HG02840 (cell line): ENCODE data around the gene GNG13.
A peak's percentile ranks its signal among the peaks of the same experiment; 100 is the strongest.

ENCODE experiments used
- ATAC-seq: cut with Tn5 transposase; IDR thresholded peaks from one replicate; pipeline ENCODE4 v1.9.1; 2021; ENCODE audit warnings: mild to moderate bottlenecking, moderate library complexity, moderate number of reproducible peaks; ENCODE audit not compliant: unreplicated experiment, low FRiP score

GNG13 gene

DNA sequence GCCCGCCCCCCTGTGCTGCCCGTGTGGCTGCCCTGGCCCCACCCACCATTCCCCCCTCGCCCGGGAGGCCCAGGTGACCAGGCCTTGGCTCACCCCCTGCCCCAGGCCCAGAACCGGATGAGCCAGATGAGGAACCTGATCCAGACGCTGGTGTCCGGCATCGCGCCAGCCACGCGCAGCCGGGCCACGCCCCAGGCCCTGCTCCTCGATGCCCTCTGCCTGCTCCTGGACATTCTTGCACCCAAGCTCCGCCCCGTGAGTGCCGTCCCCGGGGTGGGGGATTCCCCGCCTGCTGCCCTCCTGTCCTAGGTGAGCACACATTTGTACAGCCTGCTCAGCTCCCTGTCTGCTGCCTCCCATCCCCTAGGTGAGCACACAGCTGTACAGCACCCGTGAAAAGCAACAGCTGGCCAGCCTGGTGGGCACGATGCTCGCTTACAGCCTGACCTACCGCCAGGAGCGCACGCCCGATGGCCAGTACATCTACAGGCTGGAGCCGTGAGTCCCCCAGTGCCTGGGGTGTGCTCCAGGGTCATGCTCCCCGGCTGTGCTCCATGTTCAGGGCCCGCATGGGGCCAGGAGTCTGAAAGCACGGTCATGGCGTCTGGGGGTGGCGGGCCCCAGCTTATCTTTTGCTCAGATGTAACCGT lies 4.8 kb downstream of the GNG13 start:
- ATAC-seq = no peak

DNA sequence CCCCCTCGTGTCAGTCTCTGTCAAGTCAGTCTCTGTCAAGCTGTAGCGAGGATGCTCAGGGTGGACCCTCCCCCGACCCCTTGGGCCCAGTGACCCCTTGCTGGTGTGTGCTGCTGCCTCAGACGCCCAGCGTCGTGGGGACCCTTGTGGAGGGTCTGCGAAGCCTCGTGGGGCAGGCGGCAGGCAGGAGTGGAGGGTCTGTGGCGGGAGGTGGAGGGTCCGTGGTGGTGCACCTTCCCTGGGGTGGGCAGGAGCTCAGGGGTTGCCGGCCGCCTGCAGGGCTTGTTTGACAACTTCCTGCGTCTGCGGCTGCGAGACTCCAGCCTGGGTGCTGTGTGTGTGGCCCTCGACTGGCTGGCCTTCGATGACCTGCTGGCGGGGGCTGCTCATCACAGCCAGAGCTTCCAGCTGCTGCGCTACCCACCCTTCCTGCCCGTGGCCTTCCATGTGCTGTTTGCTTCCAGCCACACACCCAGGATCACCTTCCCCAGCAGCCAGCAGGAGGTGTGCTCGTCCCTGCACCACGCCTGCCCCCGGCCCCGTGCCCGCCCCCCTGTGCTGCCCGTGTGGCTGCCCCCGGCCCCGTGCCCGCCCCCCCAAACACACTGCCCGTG lies 5.6 kb downstream of the GNG13 start:
- ATAC-seq = no peak

DNA sequence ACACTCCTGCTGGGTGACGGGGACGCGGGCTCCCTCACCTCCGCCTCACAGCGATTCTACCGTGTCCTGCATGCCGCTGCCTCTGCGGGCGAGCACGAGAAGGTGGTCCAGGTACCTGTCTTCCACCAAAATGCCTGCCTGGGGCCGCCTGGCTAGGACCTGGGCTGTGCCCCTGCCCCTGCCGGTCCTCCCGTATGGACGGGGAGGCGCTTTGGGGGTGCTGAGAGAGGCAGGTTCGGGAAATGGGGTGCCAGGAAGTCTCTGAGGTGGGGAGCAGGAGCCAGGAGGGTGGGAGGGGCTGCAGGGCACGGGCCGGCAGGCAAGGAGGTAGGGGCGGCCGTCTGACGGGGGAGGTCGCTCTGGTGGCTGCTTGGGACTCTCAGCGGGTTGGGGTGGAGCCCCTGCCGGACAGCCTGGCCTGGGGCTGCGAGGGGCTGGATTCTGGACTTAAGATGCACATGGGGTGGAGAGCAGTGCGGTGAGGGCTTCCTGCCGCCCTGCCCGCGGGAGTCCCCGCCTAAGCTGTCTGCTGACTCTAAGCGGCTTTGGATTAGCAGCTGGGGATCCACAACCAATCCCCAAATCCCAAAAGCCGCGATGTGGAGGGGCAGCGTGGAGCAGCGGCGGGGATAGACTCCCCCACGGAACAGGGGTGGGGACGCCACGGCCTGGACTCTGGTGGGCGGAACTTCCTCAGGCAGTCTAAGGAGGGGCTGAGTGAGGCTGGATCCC lies 6.3 kb downstream of the GNG13 start:
- ATAC-seq = no peak

DNA sequence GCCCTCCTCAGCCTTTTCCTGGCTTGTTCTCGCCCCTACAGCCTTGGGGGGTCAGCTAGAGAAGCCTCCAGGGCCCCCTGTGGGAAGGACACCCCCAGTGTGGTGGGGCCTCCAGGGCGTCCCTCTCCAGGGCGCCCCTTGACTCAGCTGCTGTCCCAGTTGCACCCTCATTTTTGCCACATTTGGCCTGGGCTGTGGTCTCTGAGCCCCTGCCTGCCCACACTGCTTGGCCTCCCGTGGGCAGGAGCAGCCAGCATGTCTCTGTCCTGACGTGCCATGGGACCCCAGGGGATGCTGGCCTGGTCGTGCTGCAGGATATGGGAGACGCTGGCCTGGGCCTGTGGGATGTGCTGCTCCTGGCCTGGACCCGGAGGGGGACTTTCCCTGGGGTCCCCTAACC lies 7.1 kb downstream of the GNG13 start:
- ATAC-seq = no peak

DNA sequence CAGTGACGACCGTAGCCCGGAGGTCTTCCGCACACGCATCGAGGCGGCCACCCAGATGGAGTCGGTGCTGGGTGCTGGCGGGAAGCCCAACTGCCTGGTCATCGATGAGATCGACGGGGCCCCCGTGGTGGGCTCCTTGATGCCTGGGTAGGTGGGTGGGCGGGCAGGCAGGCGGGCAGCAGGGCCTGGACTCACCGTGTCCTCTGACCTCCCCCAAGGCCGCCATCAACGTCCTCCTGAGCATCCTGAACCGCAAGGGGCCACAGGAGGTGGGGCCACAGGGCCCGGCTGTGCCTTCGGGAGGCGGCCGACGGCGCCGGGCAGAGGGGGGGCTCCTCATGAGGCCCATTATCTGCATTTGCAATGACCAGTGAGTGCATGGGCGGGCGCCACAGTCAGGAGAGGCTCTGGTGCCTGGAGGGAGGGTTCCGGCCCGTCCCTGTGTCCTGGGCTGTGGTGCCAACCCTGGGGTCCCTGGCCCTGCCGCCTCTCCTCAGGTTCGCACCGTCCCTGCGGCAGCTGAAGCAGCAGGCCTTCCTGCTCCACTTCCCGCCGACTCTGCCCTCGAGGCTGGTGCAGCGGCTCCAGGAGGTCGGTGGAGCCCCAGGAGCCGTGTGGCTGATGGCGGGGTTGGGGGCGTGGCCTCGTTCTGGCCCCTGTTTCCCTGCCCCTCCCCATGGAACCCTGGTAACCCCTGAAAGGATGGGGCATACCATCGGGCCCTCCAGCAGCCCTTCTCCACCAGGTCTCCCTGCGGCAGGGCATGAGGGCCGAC lies 8.1 kb downstream of the GNG13 start:
- ATAC-seq = no peak

DNA sequence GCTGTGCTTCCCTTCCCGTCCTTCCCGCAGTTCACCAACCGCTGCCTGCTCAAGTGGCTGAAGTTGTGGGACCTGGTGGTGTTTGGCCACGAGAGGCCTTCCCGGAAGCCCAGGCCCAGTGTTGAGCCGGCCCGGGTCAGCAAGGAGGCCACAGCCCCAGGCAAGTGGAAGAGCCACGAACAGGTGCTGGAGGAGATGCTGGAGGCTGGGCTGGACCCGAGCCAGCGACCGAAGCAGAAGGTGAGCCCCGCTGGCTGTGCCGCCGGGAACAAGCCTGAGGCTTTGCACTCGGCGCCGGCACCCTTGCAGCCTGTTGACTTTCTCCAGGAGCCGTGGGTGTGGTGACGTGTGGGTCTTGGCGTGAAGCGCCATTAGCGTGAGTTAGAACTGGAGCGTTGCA lies 9.4 kb downstream of the GNG13 start:
- no peak for ATAC-seq

DNA sequence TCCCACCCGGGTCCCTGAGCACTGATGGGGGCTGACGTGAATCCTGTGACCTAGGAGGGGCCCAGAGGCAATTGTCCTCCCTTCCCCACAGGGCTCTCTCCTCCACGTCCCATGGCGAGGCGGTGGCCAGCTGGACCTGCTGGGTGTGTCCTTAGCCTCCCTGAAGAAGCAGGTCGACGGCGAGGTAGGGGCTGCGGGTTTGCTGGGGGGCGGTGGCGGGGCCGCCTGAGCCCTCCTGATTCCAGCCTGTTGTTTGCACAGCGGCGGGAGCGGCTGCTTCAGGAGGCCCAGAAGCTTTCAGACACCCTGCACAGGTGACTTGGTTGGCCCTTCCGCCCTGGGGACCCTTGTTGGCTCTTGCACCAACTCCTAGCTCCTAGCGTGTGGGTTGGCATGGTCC lies 10.4 kb downstream of the GNG13 start:
- ATAC-seq = no peak

DNA sequence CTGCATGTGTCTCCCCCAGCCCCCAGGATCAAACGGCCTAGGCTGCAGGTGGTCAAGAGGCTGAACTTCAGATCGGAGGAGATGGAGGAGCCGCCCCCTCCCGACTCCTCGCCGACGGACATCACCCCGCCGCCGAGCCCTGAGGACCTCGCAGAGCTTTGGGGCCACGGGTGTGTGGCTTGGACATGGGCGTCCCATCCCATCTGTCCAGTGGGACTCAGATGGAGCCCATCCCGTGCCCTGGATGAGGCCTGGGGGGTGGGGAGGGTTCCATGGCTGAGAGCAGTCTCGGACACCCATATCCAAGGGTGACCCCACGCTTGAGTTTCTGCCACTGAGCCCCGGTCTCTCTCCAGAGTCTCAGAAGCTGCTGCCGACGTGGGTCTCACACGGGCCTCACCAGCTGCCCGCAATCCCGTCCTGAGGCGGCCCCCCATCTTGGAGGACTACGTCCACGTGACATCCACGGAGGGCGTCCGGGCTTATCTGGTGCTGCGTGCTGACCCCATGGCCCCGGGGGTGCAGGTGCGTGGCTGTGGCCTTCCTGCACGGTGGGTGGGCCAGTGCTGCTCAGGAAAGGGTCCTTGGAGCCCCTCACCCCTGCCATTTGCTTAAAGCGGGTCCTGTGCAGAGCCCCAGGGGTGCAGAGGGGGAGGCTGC lies 11.2 kb downstream of the GNG13 start:
- ATAC-seq = no peak

DNA sequence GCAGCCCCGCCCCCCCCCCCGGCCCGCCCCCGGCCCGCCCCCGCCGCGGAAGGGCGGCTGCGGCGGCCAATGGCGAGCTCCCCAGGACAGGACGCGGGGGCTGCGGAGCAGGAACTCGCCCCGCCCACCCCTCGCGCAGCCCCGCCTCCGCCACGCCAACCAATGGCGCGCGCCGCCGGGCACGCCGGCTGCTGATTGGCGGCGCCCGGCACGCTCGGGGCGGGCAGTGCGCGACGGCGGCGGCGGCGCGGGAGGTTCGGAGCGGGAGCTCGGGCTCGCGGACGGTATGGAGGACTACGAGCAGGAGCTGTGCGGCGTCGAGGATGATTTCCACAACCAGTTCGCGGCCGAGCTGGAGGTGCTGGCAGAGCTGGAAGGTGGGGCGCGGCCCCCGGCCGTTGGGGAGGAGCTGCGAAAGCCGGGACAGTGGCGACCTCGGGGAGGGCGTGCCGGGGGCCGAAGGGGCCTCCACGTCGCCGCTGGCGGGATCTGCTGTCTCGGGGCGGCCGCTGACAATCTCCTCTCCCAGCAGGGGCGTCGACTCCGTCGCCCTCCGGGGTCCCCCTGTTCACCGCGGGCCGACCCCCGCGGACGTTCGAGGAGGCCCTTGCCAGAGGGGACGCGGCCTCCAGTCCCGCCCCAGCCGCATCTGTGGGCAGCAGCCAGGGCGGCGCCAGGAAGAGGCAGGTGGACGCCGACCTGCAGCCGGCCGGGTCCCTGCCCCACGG lies 12.0 kb downstream of the GNG13 start, which contains the start of gene CHTF18:
TSS of gene CHTF18 (plus strand) at position 222 of the 728 bp plus-strand sequence. CDS start at position 287, 65 bp downstream.
- peak; percentile 67 for ATAC-seq

DNA sequence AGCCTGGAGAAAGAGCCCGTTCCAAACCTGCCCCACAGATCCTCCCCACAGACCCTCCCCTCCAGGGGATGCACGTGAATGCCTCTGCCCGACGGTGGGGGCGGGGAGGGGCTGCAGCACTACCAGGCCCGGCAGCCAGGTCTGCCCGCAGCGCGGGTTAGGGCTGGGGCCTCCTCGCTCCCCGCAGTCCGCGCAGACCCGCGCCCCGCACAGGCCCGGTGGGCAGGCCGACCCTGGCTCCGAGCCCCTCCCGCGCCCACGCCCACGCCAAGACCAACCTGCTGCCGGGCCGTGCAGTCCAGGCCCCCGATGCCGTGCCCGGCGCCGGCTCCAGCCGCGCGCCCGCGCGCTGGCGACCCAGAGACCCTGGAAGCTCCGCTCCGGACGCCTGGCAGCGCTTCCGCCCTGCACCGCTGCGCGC lies 12.5 kb downstream of the GNG13 start, which contains the start of gene RPUSD1:
TSS of gene RPUSD1 (minus strand) at position 404 of the 421 bp plus-strand sequence. CDS start 644 bp downstream, outside the sequence.
- peak; percentile 20 for ATAC-seq

DNA sequence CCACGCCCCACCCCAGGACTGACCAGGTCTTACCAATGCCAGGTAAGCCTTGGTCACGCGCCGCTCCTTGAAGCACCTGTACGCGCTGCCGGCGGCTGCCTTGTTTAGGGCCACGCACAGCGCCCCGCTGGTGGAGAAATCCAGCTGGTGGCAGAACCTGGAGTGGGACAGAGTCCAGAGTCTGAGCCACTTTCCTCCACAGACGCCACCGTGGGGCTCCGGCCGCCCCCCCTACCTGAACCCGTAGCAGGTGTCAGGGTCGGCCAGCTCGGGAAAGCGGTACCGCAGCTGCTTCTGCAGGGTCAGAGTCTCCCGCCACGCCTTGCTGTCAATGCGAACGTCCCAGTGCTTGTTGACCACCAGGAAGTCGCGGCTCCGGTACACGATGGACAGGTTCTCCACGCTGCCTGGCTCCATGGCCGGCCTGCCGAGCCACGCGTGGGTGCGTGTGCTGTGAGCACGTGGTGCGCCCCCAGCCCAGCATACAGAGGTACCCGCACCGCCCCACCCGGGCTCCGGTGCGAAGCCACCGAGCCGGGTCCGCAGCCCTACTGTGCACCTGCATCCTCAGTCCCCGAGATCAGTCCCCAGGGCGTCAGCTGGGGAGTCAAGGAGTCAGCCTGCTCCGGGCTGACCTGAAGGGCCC lies 13.1 kb downstream of the GNG13 start:
- ATAC-seq = no peak

DNA sequence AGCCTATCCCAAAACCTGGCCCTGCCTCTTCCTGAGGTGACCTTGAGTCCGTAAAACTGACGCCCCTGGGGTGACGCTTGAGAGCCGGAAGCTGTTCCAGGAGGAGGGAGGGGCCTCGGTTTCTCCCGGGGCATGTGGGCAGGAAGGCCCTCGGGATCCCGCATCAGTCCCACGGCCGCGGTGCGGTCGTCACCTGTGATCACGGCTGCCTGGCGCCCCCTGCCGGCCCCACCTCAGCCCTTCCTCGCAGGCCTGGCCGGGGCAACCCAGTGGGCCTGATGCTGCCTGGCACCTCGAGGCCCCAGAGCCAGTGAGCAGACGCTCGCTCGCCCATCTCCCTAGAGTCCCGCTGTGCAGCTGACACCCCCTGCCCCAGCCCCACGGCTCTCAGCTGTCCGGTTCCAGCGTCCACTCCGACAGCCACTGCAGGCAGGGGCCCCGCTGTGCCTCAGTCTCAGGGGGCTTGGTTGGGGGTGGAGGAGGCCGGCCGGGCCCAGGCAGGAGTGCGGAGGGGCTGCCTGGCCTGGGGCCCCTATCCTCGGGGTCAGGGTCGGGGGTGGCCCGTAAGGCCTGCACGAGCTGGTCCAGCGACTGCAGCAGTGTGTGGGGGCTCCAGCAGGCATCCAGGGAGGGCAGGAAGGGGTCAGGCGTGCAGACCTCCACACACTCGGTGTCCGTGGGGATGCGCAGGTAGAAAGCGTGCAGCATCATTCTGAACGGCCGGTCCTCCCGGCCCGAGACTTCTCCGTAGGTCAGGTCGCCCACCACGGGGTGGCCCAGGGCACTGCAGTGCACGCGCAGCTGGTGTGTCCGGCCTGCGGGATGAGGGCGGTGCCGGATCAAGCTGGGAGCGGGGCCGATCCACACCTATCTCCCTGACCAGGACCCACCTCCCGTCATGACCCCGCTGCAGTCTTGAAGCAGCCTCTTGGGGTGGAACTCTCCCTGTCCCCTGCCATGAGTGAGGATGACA lies 14.7 kb downstream of the GNG13 start:
- no peak for ATAC-seq

DNA sequence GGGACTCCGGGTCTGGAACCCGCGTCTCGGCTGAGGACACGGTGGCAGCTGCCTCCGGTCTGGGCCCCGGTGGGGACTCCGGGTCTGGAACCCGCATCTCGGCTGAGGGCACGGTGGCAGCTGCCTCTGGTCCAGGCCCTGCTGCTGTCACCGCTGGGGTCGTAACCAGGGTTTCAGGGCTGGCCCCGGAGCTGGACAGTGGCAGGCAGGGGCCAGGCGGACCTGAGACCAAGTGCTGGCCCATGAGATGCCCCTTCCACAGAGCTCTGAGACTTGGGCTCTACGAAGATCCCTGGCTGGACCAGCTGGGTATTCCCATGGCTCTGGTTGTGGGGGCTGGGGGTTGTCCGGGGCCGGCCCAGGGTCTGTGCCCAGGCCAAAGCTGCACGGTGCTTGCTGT lies 16.1 kb downstream of the GNG13 start:
- ATAC-seq = no peak

DNA sequence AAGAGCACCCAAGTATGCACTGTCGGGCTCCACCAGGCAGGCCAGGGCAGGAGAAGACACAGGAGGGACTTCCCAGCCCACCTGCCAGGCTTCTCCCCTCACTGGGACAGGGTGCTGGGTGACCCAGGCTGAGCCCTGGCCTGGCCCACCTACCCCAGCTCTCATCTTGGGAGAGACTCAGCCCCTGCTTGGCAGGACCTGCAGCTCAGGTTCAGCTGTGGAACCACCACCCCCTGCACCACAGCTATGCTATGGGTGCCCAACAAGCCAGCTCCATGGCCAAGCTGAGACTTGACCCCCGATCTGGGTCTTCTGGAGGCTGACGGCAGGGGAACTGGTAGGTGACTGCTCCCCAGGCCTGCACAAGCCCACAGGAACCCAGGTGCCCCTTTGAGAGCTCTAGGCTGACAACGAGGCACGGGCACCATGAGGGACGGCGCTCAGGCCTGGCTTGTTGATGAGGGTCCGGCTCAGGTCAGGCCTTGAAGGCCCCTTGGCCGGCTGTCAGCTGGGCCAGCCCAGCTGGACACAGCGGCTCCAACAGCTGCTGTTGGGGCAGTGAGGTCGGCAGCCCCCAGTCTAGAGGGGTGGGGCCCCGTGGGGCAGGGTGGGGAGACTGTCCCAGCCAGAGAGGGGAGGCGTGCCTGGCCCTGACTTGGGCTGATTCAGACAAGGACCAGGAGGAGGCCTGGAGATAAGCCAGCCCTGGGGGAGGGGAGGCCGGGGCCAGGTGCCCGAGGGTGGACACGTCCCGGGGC lies 17.0 kb downstream of the GNG13 start:
- ATAC-seq = no peak

DNA sequence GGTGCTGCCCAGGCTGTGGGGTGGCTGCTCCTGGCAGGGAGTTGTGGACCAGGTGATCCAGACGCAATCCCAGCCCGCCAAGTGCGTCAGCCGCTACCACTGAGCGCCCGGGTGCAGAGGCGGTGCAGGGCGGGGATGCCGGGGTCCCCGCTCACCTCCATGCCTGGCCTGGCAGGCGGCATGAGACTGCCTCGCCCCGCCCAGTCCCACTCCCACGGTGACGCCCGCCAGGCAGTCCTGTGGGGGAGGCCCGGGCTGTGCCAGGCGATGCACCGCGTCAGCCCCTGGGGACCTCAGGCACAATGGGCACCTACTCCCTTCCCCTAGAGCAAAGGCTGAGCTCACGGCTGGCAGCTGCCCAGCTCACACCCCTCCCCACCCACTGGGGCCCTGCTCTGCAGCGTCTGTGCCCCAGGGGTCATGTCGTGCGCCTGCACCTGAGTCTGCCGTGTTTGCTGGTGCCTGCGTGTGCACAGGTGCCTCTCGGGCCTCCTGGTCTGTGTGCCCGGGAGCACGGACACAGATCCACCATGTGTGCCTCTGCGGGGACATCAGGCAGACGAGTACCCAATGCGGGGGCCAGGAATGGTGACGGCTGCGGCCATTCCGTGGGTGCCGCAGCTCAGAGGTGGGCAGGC lies 17.6 kb downstream of the GNG13 start:
- ATAC-seq = no peak

DNA sequence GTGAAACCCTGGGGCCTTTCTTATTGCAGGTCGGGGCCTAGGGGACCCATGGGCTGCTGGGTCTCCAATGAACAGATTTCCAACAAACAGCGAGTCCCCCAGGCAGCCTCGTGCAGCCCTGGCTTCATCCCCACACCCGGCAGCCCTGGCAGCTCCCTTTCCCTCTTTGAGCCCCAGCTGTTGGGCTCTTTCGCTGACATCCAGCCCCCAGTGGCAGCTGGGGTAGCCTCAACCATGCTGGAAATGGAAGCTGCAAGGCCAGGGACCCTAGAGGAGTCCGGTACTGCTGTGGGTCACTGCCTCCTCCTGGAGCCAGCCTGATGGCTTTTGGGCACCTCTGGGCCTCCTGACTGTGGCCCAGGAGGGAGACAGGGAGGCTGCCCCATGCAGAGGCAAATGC lies 18.3 kb downstream of the GNG13 start:
- ATAC-seq = no peak
